TTC549 (cell line): ENCODE measurements around the gene CCDC192.
"Not testable (repeated sequence)": the region's sequence is repeated elsewhere in the genome, so short reads cannot be mapped to it uniquely, and the experiment has no call there.

Experiments
- FAIRE-seq: peaks from 2 replicates; lab custom pipeline; 2012; peaks lifted over from hg19 to GRCh38; lab: Jason Lieb, UNC

The CCDC192 gene, protein sequence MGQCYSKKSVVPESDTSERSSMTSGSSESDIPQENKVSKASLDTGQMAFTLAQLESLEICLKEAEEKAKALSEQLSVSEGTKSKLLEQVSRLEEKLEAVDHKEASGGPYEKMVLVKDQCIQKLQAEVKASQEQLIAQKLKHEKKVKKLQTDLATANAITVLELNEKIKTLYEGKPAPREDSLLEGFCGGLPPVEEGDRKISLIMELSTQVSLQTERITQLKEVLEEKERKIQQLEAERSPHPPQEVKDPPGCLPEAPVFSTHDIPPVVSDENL

DNA sequence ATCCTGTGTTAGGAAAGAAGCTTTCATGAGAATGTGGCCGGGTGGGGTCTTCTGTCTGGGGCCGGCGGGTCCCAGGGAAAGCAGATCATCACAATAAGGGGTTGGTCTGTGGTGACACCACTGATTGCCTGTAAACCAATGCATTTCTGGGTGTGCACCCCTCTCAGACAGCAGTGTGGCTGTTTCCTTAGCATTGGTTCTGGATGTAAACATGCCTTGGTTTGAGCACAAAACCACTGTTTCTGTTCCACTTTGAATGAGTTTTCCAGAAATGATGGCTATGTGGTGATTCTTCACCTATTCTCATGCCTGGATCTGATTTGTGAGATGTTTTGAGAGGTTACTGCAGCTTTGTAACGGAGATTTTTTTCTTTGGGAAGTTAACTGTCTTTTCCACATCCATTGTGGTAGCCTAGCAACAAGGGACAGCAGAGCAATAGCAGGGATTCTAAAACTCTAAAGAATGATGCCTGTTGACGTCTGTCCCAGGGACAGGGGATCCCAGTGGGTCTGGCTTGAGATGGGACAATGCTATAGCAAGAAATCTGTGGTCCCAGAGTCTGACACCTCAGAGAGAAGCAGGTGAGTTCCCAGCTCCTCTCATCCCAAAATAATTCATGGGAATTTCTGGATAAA is at the start of gene CCDC192:
CCDC192 (plus strand) TSS at position 466 of the 636 bp plus-strand sequence; CDS start at position 521, 55 bp downstream.
- FAIRE-seq, result no peak

DNA sequence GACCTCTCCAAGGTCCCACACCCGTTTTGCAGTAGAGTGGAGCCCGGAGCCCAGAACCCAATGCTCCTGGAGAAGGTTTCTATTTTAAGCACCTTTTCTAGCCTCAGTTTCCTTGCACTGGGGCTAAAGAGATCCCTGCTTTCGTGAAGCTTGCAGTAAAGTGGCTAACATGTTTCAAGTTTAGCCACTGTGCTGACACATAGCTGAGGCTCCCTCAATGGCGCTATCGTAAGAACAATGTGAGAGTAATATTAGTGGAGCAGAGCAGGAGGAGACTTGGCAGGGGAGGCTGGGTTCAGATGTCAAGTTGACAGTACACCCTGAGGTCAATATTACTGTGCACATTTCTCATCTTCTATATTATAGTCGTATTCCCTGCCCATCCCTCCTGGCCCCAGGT is 46.4 kb upstream of the CCDC192 start:
- no peak for FAIRE-seq

DNA sequence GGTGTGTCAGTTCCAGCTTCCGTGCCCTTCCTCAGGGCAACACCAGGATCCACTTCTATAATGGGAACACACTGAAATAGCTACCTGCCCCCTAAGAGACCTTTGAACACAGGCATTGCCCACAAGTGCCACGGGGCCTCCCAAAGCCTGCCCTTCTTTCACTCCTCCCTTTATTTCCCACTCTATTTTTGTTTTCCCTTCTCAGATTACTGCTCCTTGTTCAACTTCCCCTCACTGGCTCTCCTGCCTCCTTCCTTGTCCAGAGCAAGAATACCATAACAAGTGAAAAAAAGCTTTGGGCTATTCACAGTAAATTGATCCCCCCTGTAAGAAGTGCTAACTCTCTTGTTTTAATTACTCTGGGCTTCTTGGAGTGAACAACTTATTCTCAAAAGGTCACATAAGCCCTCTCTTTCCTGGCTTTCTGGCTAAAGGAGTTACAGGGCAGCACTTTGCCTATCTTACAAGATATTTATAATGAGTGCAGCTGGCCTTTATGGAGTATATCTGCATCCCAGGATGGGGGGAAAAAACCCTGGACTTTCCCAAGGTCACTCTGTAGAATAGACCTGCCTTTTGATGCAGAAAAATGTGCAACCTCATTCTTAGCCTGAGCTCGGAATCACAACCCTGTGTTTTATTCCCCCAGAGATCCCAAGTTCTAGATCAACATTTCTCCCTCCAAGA is 43.0 kb upstream of the CCDC192 start:
- FAIRE-seq, result no peak

DNA sequence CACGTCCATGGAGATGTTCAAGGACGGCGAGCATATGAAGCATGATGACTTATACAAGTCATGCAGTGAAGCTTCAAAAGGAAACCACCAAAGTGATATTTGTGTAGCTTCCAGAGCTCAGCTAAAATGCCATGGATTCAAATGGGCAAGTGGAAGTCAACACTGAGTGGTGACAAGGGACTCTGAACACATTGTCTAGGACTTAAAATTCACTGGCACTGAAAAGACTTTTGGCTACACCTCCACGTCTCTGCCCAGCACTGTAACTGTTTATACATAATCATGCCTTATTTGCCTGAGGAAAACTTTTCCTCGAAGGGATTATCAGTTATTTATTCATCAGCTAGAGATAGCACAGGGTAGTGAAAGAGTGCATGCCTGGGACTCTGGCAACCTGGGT is 39.1 kb upstream of the CCDC192 start:
- FAIRE-seq, result no peak

DNA sequence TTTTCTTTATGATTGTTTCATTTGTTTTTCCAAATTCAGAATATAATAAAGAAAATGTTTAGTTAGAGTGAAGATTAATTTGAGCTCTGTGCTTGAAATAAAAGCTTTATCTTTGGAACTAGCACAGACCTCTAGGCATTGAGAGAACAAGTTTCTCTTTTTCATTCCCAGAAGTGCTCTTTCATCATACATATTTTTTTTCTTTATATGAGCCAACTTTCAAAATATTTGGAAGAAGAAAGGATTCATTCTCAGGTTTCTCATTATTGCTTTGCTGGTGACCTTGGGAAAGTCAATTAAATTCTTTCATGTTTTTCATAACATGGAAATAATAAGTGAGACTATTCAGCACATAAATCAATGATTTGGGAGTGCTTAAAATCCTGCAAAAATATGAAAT is 37.5 kb upstream of the CCDC192 start:
- no peak for FAIRE-seq

DNA sequence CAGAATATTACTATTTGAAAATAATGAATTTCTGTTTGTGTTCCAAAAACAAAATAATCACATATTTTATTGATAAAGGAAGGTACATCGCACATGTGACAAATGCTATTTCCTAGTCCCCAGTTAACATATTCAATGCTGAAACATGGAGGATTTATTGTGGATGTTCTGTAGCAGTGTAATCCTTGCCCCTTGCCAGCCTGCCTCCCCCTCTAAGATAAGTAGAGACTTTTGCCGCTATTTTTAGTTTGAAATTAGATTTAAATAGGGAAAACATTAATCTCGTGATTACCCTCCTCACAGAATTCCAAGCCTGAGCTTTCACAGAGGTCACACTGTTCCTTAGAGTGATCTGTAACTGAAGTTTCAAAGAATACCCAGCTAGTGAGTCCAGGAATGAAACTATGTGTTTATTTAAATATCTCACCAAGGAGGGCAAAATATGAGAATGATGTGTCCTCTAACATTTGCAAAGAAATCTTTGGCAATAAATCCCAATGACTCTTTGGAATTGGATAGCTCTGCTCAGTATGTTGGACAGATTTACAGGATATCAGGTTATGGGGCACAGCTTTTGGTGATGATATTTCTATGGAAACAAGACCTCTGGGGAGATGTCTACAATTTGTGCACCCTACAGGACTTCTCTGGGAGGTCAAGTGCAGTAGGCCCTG is 37.0 kb upstream of the CCDC192 start:
- FAIRE-seq, result no peak

DNA sequence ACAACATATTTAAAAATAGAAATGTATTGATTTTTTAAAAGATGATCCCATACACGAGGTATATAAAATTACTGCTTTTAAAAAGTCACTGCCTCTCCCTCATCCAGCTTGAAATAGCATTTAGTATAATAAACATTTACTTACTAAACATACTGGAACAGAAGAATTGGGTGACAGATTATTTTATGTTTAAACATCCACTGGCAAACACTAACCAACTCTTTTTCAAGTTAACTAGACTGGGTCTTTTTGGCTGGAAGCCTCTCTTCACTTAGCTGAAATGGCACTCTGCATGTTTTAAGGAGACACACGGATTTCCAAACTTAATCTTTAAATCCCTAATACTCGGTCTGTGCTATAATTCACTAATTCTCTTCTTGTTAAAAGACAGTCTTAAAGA is 35.3 kb upstream of the CCDC192 start:
- no peak for FAIRE-seq

DNA sequence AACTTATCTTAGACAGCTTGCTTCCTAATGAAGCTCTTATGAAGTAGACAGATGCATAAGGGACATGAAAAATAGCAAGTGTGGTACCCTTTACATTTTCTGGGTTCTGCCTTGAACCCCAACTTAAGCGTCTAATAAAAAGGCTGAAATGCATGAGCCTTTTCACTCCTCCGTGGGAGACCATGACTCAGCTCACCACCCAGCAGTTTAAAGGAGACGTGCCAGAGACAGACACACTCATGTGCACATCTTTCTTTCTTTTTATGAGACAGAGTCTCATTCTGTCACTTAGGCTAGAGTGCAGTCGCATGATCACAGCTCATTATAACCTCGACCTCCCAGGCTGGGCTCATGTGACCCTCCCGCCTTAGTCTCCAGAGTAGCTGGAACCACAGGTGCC is 32.0 kb upstream of the CCDC192 start:
- no peak for FAIRE-seq

DNA sequence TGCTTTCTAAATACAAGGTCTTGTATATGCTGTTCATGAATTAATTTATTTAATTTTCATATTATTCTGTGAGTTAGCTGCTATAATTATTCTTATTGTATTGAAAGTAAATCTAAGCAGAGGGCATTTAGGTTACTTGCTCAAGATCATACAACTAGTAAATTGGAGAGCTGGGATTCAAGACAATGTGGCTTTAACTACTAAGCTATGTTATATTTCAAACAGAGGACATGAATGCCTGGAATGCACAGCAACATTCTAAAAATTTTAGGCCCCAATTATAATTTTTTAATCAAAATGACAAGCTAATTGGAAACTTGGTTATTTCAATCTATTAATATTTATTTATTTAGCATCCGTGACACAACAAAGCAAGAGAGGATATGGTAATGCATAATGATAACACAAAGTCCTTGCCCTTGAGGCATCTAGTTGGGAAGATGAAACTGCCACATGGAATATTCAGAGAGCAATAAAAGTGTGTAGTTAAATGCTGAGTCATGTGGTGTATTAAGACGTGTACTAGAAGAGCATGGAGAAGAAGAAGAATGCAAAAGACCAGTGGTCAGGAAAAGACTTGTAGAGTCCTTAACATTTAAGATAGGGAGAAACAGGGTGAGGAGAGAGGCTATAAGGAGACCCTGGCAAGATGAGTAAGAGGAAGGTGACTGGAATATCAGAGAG is 29.9 kb upstream of the CCDC192 start:
- FAIRE-seq, result no peak

DNA sequence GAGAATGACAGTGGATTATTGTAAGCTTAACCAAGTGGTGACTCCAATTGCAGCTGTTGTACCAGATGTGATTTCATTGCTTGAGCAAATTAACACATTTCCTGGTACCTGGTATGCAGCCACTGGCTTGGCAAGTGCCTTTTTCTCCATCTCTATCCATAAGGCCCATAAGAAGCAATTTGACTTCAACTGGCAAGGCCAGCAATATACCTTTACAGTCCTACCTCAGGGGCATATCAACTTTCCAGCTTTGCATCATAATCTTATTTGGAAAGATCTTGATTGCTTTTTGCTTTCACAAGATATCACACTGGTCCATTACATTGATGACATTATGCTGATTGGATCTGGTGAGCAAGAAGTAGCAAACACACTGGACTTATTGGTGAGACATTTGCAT is 26.2 kb upstream of the CCDC192 start:
- FAIRE-seq, result not testable (repeated sequence)

DNA sequence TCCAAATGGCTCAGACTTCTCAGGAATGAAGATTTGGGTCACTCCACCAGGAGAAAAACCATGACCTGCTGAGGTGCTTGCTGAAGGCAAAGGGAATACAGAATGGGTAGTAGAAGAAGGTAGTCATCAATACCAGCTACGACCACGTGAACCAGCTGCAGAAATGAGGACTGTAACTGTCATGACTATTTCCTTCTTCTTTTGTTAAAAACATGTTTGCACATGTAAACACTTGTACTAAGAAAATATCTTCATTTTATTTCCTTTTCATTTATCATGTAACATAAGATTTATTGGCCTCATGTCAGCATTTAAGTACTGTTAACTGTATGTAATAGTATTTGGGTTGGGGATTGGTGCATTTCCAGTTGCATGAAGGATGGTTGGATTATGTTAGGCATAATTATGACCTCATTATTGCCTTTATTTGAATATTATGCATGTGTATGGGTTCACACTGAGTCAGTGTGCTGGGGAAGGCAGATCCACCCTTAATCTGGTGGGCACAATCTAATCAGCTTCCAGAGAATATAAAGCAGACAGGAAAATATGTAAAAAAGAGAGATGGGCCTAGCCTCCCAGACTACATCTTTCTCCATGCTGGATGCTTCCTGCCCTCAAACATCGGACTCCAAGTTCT is 23.4 kb upstream of the CCDC192 start:
- FAIRE-seq, result not testable (repeated sequence)

DNA sequence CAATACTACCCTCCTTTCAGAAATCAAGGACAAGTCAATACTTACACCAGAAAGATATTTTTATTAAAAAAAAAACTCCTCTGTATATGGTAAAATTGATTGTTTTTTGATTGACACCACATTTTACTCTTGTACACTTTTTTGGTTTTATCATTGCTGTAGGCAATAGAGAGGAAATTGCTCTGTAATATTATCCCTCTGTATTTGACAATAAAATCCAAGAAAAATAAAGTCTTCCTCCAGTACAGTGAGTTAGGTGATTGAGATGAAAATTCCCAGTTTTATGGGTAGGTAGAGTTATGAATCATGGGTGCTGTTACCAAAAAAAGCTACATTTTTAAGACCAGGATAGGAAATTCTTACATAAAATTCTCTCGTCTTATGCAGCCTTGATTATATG is 22.6 kb upstream of the CCDC192 start:
- FAIRE-seq, result no peak

DNA sequence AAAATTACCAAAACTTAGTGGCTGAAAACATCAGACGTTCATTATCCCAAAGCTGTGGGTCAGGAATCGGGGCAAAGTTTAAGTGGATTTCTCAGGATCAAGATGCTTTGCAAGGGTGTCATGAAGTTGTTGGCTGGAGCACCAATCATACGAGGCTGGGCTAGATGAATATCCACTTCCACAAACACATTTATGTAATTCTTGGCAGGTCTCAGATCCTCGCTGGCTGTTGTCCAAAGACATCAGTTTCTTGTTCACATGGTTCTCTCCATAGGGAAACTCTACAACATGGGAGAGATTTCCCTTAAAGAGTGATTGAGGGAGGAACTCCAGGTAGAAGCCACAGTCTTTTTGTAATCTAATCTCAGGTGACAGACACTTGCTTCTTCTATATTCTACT is 20.2 kb upstream of the CCDC192 start:
- FAIRE-seq, result no peak

DNA sequence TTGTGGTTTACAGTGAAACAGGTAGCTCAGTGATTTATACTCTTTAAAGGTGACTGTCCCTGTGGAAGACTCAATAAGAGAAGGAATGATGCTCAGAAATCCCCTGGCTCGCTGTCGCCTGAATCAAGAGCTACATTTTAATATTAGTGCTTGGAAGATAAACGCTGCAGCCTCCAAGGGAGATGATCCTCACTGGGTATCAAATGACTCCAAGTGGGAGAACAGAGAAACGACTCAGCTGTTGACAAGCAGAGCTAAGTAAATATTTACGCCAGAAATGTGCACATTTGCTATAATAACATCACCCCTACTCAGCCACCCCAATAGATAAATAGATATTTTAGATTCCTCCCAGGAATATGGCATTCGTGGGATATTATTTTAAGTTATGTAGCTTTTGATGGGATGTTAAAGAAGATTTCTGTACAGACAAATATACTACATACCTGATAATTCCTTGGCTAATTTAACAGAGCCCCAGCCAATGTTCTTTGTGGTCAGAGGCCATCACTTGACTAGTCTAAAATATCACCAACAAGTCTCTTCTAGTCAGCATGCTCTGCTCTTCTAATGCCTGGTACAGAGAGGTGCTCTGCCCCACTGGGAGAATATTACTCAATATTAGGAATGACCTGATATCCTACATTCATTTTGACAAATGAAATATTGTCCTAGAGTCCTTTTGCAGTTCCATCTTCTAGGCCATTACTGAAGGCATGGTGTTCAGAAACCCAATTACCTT is 18.3 kb upstream of the CCDC192 start:
- FAIRE-seq, result no peak

DNA sequence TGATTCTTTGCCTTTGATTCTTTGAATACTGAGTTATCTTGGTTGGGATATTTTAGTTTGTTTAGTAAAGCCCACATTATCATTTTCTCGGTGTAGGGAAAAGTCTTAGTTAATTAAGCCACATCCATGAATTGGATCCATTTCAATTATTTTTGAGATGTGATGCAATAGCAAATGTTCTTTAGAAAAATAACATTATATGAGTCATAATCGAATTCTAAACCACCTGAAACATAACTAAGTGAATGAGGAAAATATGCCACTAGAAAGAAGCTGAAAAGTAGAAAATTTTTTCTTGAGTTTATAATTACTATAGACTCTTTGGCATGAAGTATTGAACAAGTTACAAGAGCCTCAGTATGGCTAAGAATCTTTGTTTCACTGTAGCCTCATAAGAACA is 17.5 kb upstream of the CCDC192 start:
- FAIRE-seq, result no peak

DNA sequence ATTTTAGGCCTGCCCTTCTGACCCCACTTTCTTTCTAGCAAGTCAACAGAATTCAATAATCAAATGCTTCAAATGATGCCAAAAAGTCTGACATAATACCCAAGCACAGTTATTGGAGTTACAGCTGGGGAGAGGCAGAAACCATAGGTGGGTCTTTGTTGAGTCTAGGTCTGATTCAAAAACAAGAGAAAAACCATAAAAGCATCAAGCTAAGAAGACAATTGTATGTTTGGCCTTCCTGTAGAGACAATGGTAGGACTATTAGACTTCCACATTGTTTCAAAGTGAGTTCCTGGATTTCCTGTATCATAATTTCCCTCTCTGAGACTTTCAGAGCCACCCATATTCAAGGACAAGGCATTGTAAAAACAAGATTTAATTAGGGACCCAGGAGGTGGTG is 16.8 kb upstream of the CCDC192 start:
- no peak for FAIRE-seq

DNA sequence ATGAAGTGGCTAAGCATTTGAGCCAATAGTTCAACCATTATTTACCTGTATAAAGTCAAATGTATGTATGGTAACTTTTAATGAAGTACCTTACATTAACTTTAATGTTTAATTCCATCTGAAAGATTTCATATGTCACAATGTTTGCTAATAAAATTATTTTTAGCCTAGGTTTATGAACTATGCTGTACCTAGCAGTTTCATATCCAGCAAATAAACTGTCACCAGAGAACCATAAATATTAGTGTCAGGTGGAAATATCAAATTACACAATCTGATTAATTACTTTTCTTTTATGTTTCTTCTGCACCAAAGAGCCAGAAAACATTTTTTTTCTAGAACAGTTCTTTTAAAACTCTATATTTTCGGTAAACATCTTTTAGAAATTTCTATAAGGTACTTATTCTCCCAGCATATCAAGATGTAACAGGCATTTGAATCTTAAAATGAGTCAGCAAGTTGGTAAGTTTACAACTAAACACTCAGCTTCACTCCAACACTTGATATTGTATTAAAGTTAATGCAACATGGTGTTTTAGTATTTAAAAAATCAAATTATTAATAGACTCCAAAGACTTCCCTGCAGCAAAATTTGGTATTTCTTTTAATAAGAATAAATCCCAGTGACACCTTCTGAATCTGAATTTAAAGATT is 8.5 kb upstream of the CCDC192 start:
- no peak for FAIRE-seq

DNA sequence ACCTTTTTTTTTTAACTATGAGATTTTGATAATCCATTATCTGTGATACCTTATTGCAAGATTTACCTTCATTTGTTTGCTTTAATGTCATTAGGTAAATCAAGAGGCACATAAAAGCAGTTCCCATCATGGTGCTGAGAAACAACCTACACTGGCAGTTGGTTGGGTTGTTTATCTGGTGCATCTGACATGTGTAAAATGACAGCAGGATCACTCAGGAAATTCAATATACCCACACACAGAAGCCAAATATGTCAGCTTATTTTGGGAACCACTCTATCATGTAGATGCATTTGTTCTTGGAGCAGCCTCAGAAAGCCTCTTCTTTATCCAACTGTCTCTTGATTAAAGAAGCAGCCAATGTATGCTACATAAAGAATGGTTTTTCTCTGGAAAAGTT is 7.8 kb upstream of the CCDC192 start:
- no peak for FAIRE-seq

DNA sequence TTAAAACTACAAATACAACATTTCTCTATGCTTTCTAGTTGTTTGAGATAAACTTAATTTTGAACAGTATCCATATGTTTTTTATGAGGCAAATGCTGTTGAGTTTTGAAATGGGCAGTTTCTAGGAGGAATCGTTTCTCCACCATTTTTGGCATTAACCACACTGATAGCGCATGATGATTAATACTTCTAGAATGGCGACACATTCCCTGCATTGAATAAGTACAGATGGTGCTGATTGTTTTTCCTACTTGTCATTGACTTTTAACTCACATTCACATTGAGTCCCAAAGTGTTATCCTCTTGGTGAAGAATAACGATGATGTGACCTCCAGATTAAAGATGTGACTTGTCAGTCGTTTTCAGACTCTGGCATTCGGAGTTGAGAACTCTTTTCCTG is 6.5 kb upstream of the CCDC192 start:
- no peak for FAIRE-seq

DNA sequence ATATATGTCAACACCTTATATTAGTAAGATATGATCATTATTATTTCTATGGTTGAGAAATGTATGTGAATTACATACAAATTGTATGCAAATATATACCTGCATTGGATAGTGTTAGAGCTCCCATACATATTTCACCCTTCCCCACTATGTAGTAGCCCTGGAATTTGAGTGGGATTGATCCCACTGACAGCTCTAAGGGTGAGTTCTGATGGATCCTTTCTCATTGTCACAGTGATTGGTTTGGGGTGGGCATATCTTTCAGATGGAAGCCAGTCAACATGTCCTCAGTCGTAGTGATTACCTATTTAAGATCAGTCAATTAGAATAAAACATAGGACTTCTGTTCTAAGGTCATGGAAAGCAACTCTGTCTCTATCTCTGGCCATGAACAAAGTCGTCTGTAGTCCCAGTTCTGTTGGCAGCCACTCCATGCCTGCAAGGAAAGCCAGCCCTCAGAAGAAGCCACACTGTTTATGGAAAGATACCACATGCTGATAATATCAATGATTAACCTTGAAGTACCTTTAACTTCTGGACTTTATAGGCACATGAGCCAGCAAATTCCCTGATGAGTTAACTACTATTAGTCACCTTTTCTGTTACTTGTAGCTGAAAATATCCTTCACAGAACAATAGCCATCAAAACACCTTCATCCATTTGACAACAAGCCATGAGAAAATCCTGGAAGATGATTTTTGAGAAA is 5.1 kb upstream of the CCDC192 start:
- FAIRE-seq, result no peak
